K562 (cell line): ENCODE results near the gene LDLRAD3. TPM values are rescaled to one million over a fixed set of nuclear protein-coding genes. Genes with fewer than 3 reads are reported as not detected.
A peak's percentile ranks its signal among the peaks of the same experiment; 100 is the strongest.

ENCODE experiments used
- ATAC-seq: fragments of 200-7000 bp; cut with Tn5 transposase; 3 replicates; pipeline ENCODE4 v1.9.1; 2020; ENCODE audit warnings: moderate library complexity
- BruUV-seq: library from RNA; stranded (reverse); fragments of 400-500 nt; replicated peaks from 2 replicates; lab custom pipeline; 2021; lab: Mats Ljungman, UMichigan
- CTCF ChIA-PET: fragments of 300-600 bp; formaldehyde crosslinking; extraction: SDS; loops from one replicate; lab custom pipeline; 2021; ENCODE audit warnings: low intra/inter-chr PET ratio; lab: Yijun Ruan, JAX
- POLR2A ChIA-PET: fragments of 300-600, 350-650 bp; sonication (Branson Sonifier 250); formaldehyde crosslinking; extraction: SDS; loops from one replicate; lab custom pipeline; 2021; ENCODE audit warnings: antibody characterized with exemption, inconsistent platforms; lab: Yijun Ruan, JAX
- DNase-seq, 4 experiments: peaks; one replicate each; pipeline versions ENCODE4 v3.0.0 to v3.0.0-alpha.2; 2011 to 2018; ENCODE audit warnings: low spot score in 3 of 4, mixed read lengths in 3 of 4; ENCODE audit errors: extremely low read depth in 1 of 4
- FAIRE-seq: peaks from 2 replicates; lab custom pipeline; 2011; peaks lifted over from hg19 to GRCh38; lab: Jason Lieb, UNC
- H2AFZ ChIP-seq: 2 replicates; pipeline ENCODE4 v1.6.0; 2011; ENCODE audit warnings: low read depth, low read length, control low read depth, inconsistent platforms
- H3K27ac ChIP-seq: fragments of 200-600 bp; 3 replicates; pipeline ENCODE4 v1.8.0; 2011; ENCODE audit warnings: low read depth, mild to moderate bottlenecking, control low read depth, inconsistent platforms, low read length, moderate library complexity, mixed read lengths; ENCODE audit errors: extremely low read depth
- H3K27me3 ChIP-seq, 2 experiments: fragments of 300-600 bp in 1 of 2; 2 replicates in 1 of 2; 3 replicates in 1 of 2; pipeline versions ENCODE4 v1.6.0 to v1.8.0; 2011; ENCODE audit warnings: inconsistent platforms in 2 of 2, low read length in 2 of 2, mild to moderate bottlenecking in 1 of 2, mixed read lengths in 1 of 2, moderate library complexity in 1 of 2; ENCODE audit not compliant: control insufficient read depth in 2 of 2, insufficient read depth in 2 of 2
- H3K36me3 ChIP-seq: fragments of 300-600 bp; 3 replicates; pipeline ENCODE4 v1.8.0; 2011; ENCODE audit warnings: mild to moderate bottlenecking, low read length, inconsistent platforms; ENCODE audit not compliant: control insufficient read depth, insufficient read depth
- H3K4me1 ChIP-seq, 2 experiments: fragments of 200-600 bp in 1 of 2; replicated peaks in 1 of 2; 2 replicates in 1 of 2; 3 replicates in 1 of 2; pipeline versions ENCODE4 v1.5.1 to v1.8.0; 2011; ENCODE audit warnings: inconsistent platforms in 2 of 2, low read length in 2 of 2, mild to moderate bottlenecking in 1 of 2, mixed read lengths in 1 of 2, moderate library complexity in 1 of 2; ENCODE audit not compliant: control insufficient read depth in 2 of 2, insufficient read depth in 2 of 2
- H3K4me2 ChIP-seq: 2 replicates; pipeline ENCODE4 v1.6.1; 2011; ENCODE audit warnings: low read length, control low read depth, inconsistent platforms, mixed read lengths; ENCODE audit not compliant: insufficient read depth
- H3K4me3 ChIP-seq: fragments of 200-600 bp; sonication (generic), shearing (Covaris generic); 2 replicates; pipeline ENCODE4 v1.5.1; 2016; ENCODE audit warnings: control low read depth, inconsistent platforms
- H3K79me2 ChIP-seq: fragments of 200-600 bp; 3 replicates; pipeline ENCODE4 v1.8.0; 2011; ENCODE audit warnings: low read length, inconsistent platforms; ENCODE audit not compliant: control insufficient read depth, insufficient read depth
- H3K9ac ChIP-seq, 2 experiments: 2 replicates each; pipeline versions ENCODE4 v1.6.0 to v1.6.1; 2011; ENCODE audit warnings: low read depth in 2 of 2, low read length in 2 of 2, control low read depth in 1 of 2, inconsistent platforms in 1 of 2, mild to moderate bottlenecking in 1 of 2, mixed read lengths in 1 of 2; ENCODE audit not compliant: insufficient read depth in 1 of 2
- H3K9me1 ChIP-seq: one replicate; pipeline ENCODE4 v1.6.0; 2011; ENCODE audit warnings: inconsistent platforms, mild to moderate bottlenecking, low read length, moderate library complexity; ENCODE audit not compliant: control insufficient read depth, insufficient read depth
- H3K9me3 ChIP-seq: replicated peaks from 2 replicates; pipeline ENCODE4 v1.5.1; 2011; ENCODE audit warnings: low read depth, low read length, inconsistent platforms; ENCODE audit not compliant: control insufficient read depth, insufficient read depth
- H4K20me1 ChIP-seq: replicated peaks from 2 replicates; pipeline ENCODE4 v1.6.1; 2011; ENCODE audit warnings: low read length, inconsistent platforms, mixed read lengths; ENCODE audit not compliant: control insufficient read depth, insufficient read depth
- CBX3 ChIP-seq, 2 experiments: IDR thresholded peaks; 1 replicate in 1 of 2; 2 replicates in 1 of 2; pipeline ENCODE4 v1.6.1; 2012; ENCODE audit warnings: inconsistent platforms in 2 of 2, low read length in 2 of 2, borderline replicate concordance in 1 of 2, control low read depth in 1 of 2
- CHCHD3 ChIP-seq: fragments of 250-450 bp; sonication (Bioruptor Pico); IDR thresholded peaks from 2 replicates; pipeline ENCODE4 v2.1.2; 2022; ENCODE audit warnings: mild to moderate bottlenecking
- ESRRB ChIP-seq: fragments of 250-450 bp; sonication (Bioruptor Pico); IDR thresholded peaks from 2 replicates; pipeline ENCODE4 v1.5.0; 2020; ENCODE audit warnings: mild to moderate bottlenecking, moderate library complexity, borderline replicate concordance
- MAX ChIP-seq: sonication (generic); formaldehyde crosslinking; IDR thresholded peaks from 2 replicates; pipeline ENCODE4 v1.9.0; 2022; ENCODE audit warnings: mild to moderate bottlenecking, missing genetic modification reagents
- MXD1 ChIP-seq: fragments of 250-450 bp; sonication (Bioruptor Pico); IDR thresholded peaks from 2 replicates; pipeline ENCODE4 v1.8.0; 2021; ENCODE audit warnings: borderline replicate concordance, mild to moderate bottlenecking, moderate library complexity; ENCODE audit not compliant: poor library complexity, severe bottlenecking
- MYC ChIP-seq, 2 experiments: fragments of 250-450 bp in 1 of 2; sonication (Bioruptor Pico) in 1 of 2; IDR thresholded peaks; 2 replicates each; pipeline versions ENCODE4 v1.5.1 to v1.6.1; 2012 to 2021; ENCODE audit warnings: low read depth in 2 of 2, borderline replicate concordance in 1 of 2, improper control_type of control experiment in 1 of 2, low read length in 1 of 2, mild to moderate bottlenecking in 1 of 2, moderate library complexity in 1 of 2
- NCOR1 ChIP-seq: fragments of 450-650 bp; IDR thresholded peaks from 2 replicates; pipeline ENCODE4 v1.6.1; 2016; ENCODE audit warnings: mild to moderate bottlenecking, moderate library complexity
- SMAD4 ChIP-seq: fragments of 250-450 bp; sonication (Bioruptor Pico); conservative IDR thresholded peaks from 2 replicates; pipeline ENCODE4 v1.8.0; 2021; ENCODE audit warnings: inconsistent platforms, mild to moderate bottlenecking, moderate library complexity
- SMARCE1 ChIP-seq: fragments of 450-650 bp; IDR thresholded peaks from 2 replicates; pipeline ENCODE4 v1.7.1; 2016; ENCODE audit warnings: mild to moderate bottlenecking
- SNIP1 ChIP-seq: fragments of 450-650 bp; IDR thresholded peaks from 2 replicates; pipeline ENCODE4 v1.7.1; 2017; ENCODE audit warnings: low read depth, mild to moderate bottlenecking
- TEAD4 ChIP-seq, 2 experiments: sonication (generic) in 1 of 2; formaldehyde crosslinking in 1 of 2; IDR thresholded peaks; 2 replicates each; pipeline versions ENCODE4 v1.6.1 to v1.8.0; 2012 to 2022; ENCODE audit warnings: borderline replicate concordance in 1 of 2, inconsistent platforms in 1 of 2, low read length in 1 of 2, mild to moderate bottlenecking in 1 of 2, missing genetic modification reagents in 1 of 2
- THRA ChIP-seq: fragments of 450-650 bp; IDR thresholded peaks from 2 replicates; pipeline ENCODE4 v1.6.1; 2017; ENCODE audit warnings: mild to moderate bottlenecking, moderate library complexity
- ZC3H4 ChIP-seq: sonication (generic); formaldehyde crosslinking; IDR thresholded peaks from 2 replicates; pipeline ENCODE4 v1.9.0; 2021; ENCODE audit warnings: missing genetic modification reagents, borderline replicate concordance
- WGBS: fragments of 100-300 bp; shearing (Covaris generic); methylation state at CpG from one replicate; pipeline ENCODE4 v1.1.6; 2016; ENCODE audit warnings: low coverage, mixed read lengths; ENCODE audit not compliant: insufficient coverage; ENCODE audit errors: missing lambda C conversion rate; 5-methylcytosine and 5-hydroxymethylcytosine counted together
- in situ Hi-C: fragments of 300-500 bp; cut with MboI; formaldehyde crosslinking; loops from 4 replicates; pipeline ENCODE4 v1.15.0; 2018; ENCODE audit warnings: inconsistent platforms, mixed read lengths
- intact Hi-C: fragments of 100-400 bp; cut with micrococcal nuclease; formaldehyde crosslinking; loops from 2 replicates; pipeline ENCODE4 v1.14.2; 2022
- polyA plus RNA-seq, 8 experiments: library from polyadenylated mRNA; depleted of rRNA in 4 of 8; stranded (reverse) in 5 of 8; unstranded in 3 of 8; fragments of >200 nt; fragmentation: Nextera tagmentation in 2 of 8; fragmentation: Illumina TruSeq in 1 of 8; extraction: Ambion mirVana in 2 of 8; extraction: Trizol in 1 of 8; gene quantifications; 2 replicates each; pipeline versions ENCODE4 v1.2.1 to v1.2.3, GENCODE V29; 2011 to 2014; ENCODE audit warnings: inconsistent platforms in 1 of 8, missing spikeins in 1 of 8
- total RNA-seq, 7 experiments: library from RNA; depleted of rRNA in 6 of 7; stranded (reverse); fragments of >200 nt in 6 of 7; fragmentation: Illumina TruSeq in 2 of 7; extraction: Trizol in 2 of 7; gene quantifications; 2 replicates each; pipeline versions ENCODE4 v1.2.1 to v1.2.3, GENCODE V29; 2011 to 2021; ENCODE audit warnings: low replicate concordance in 1 of 7

The LDLRAD3 gene
- total and polyA plus RNA-seq, 9 of the 15 experiments (the other 6 are each of a cell fraction or from before 2014, with no cell fraction given) = 0.73 to 7.2 (median 3.5) TPM

- TF ChIP-seq MAX (no peak), THRA (no peak), CBX3 (IDR thresholded peaks at IDR 0.05; ENCODE audit: borderline replicate concordance in 1 of 2, low read length in 2 of 2) (0 out of 3 replicates have a peak, but pooled peaks of 1 of the 2 experiments have one; percentile 63)
These were observed 149.7 kb downstream of the LDLRAD3 start (continued) for GRCh38 chr11:36093548-36093947.

GRCh38 chr11:36094164-36094563, 150.3 kb downstream of the LDLRAD3 start:
- no peaks in the 10 kb centered on the region for H3K9me1 ChIP-seq
- 94% methylated on average over 2 of the region's 2 CpGs for WGBS
- intact Hi-C loops = no loop called here
- H3K9ac ChIP-seq = no peak overlapping the region
- CTCF ChIA-PET = no interaction called here
- DNase-seq = no peak
- POLR2A ChIA-PET = interaction anchor here (0.6 kb wide), 1 partner anchor 9 kb away, joined by 3 read pairs; no protein-coding TSS in a partner anchor
- no peaks in the 10 kb centered on the region for H4K20me1 ChIP-seq
- in situ Hi-C loops = no loop called here
- no peak overlapping the region for H2AFZ ChIP-seq
- no peaks in the 10 kb centered on the region for H3K79me2 ChIP-seq
- peaks cover 20 to 54% of the 10 kb centered on the region in 2 experiments for H3K4me1 ChIP-seq
- H3K36me3 ChIP-seq = 0 out of 3 replicates have a peak, but pooled peaks cover 4% of the 10 kb centered on the region
- H3K9me3 ChIP-seq = peaks cover 10% of the 10 kb centered on the region
- FAIRE-seq = no peak
- no peak for ATAC-seq
- H3K4me3 ChIP-seq = no peak overlapping the region
- H3K4me2 ChIP-seq = no peak overlapping the region
- no peak overlapping the region for H3K27ac ChIP-seq
- BruUV-seq = no TSS peak
- no peaks in the 10 kb centered on the region for H3K27me3 ChIP-seq
- no peak for TF ChIP-seq SMARCE1
- no peak for TF ChIP-seq ESRRB
- no peak for TF ChIP-seq TEAD4 (IDR thresholded peaks at IDR 0.05; ENCODE audit: low read length)
- no peak for TF ChIP-seq TEAD4 (CRISPR knock-in tag; IDR thresholded peaks at IDR 0.05; ENCODE audit: borderline replicate concordance)
- no peak for TF ChIP-seq SMAD4
- no peak for TF ChIP-seq MXD1 (CRISPR knock-in tag)
- no peak for TF ChIP-seq ZC3H4 (CRISPR knock-in tag)
- no peak for TF ChIP-seq SNIP1
- no peak for TF ChIP-seq MYC (IDR thresholded peaks at IDR 0.05; ENCODE audit: low read depth, low read length)
- no peak for TF ChIP-seq MYC (CRISPR knock-in tag; IDR thresholded peaks at IDR 0.05; ENCODE audit: borderline replicate concordance, low read depth)
- no peak for TF ChIP-seq NCOR1
- TF ChIP-seq CHCHD3 (CRISPR knock-in tag) = no peak
